GM12878 (cell line): ENCODE data around the gene RBM45. TPM values are rescaled to one million over a fixed set of nuclear protein-coding genes. Genes with fewer than 3 reads are reported as not detected.

ENCODE experiments used
- ATAC-seq: fragments of 200-7000 bp; cut with Tn5 transposase; 3 replicates; pipeline ENCODE4 v1.9.1; 2020; ENCODE audit warnings: mild to moderate bottlenecking, moderate library complexity
- BruUV-seq: library from RNA; stranded (reverse); fragments of 400-500 nt; replicated peaks from 2 replicates; lab custom pipeline; 2021; lab: Mats Ljungman, UMichigan
- CTCF ChIA-PET: fragments of 300-600 bp; sonication (Branson Sonifier 250); formaldehyde crosslinking; extraction: SDS; loops from one replicate; lab custom pipeline; 2021; ENCODE audit warnings: inconsistent platforms; lab: Yijun Ruan, JAX
- POLR2A ChIA-PET: fragments of 350-600 bp; formaldehyde crosslinking; extraction: SDS; loops from one replicate; lab custom pipeline; 2021; ENCODE audit warnings: inconsistent platforms; lab: Charles Lee
- RAD21 ChIA-PET: fragments of 300-600 bp; sonication (Branson Sonifier 250); formaldehyde crosslinking; loops from one replicate; lab custom pipeline; 2023; ENCODE audit warnings: antibody characterized with exemption; ENCODE audit not compliant: unreplicated experiment; lab: Charles Lee
- SMC1A ChIA-PET: fragments of 300-600 bp; sonication (Branson Sonifier 250); formaldehyde crosslinking; loops from one replicate; lab custom pipeline; 2023; ENCODE audit not compliant: unreplicated experiment, uncharacterized antibody; lab: Charles Lee
- DNase-seq: peaks from one replicate; pipeline ENCODE4 v3.0.0-alpha.2; 2011; ENCODE audit warnings: low read depth, low spot score
- FAIRE-seq: peaks from 3 replicates; lab custom pipeline; 2011; peaks lifted over from hg19 to GRCh38; lab: Jason Lieb, UNC
- H2AFZ ChIP-seq: 2 replicates; pipeline ENCODE4 v1.6.0; 2011; ENCODE audit warnings: low read depth, low read length, control low read depth; ENCODE audit not compliant: control insufficient read depth
- H3K27ac ChIP-seq: 2 replicates; pipeline ENCODE4 v1.5.1; 2011; ENCODE audit warnings: control low read depth; ENCODE audit not compliant: control insufficient read depth, insufficient read depth
- H3K27me3 ChIP-seq, 2 experiments: replicated peaks in 1 of 2; 2 replicates each; pipeline versions ENCODE4 v1.6.0 to v1.6.1; 2011; ENCODE audit warnings: low read length in 1 of 2; ENCODE audit not compliant: control insufficient read depth in 2 of 2, insufficient read depth in 2 of 2
- H3K36me3 ChIP-seq, 2 experiments: 2 replicates each; pipeline ENCODE4 v1.5.1; 2011; ENCODE audit warnings: low read length in 1 of 2; ENCODE audit not compliant: control insufficient read depth in 2 of 2, insufficient read depth in 2 of 2
- H3K4me1 ChIP-seq: 2 replicates; pipeline ENCODE4 v1.6.1; 2011; ENCODE audit warnings: mild to moderate bottlenecking, low read length, moderate library complexity, mixed read lengths; ENCODE audit not compliant: control insufficient read depth, insufficient read depth
- H3K4me2 ChIP-seq: 2 replicates; pipeline ENCODE4 v1.6.0; 2011; ENCODE audit warnings: control low read depth; ENCODE audit not compliant: control insufficient read depth, insufficient read depth
- H3K4me3 ChIP-seq: fragments of 200-600 bp; sonication (generic); 2 replicates; pipeline ENCODE4 v1.5.1; 2016
- H3K79me2 ChIP-seq: 2 replicates; pipeline ENCODE4 v1.6.0; 2011; ENCODE audit warnings: low read length; ENCODE audit not compliant: control insufficient read depth, insufficient read depth
- H3K9ac ChIP-seq: 2 replicates; pipeline ENCODE4 v1.8.0; 2011; ENCODE audit warnings: low read length, control low read depth, mixed read lengths; ENCODE audit not compliant: control insufficient read depth, insufficient read depth
- H3K9me3 ChIP-seq: replicated peaks from 3 replicates; pipeline ENCODE4 v1.5.1; 2011; ENCODE audit warnings: mild to moderate bottlenecking, low read length; ENCODE audit not compliant: control insufficient read depth, insufficient read depth
- H4K20me1 ChIP-seq: 2 replicates; pipeline ENCODE4 v1.6.0; 2011; ENCODE audit not compliant: control insufficient read depth, insufficient read depth
- BCL3 ChIP-seq: IDR thresholded peaks from 2 replicates; pipeline ENCODE4 v1.6.1; 2011; ENCODE audit warnings: borderline replicate concordance, low read depth, mild to moderate bottlenecking, moderate library complexity, low read length; ENCODE audit not compliant: insufficient read depth, poor library complexity, severe bottlenecking
- CBX5 ChIP-seq: sonication (generic); IDR thresholded peaks from 2 replicates; pipeline ENCODE4 v1.6.1; 2016; ENCODE audit warnings: low read depth, moderate library complexity, mild to moderate bottlenecking, inconsistent platforms
- CHD1 ChIP-seq: IDR thresholded peaks from 2 replicates; pipeline ENCODE4 v1.6.1; 2012; ENCODE audit warnings: low read depth, low read length, improper control_type of control experiment
- E2F8 ChIP-seq: fragments of 450-650 bp; IDR thresholded peaks from 2 replicates; pipeline ENCODE4 v1.6.1; 2018; ENCODE audit warnings: mild to moderate bottlenecking, low read depth, moderate library complexity; ENCODE audit not compliant: partially characterized antibody
- FOXM1 ChIP-seq: IDR thresholded peaks from 2 replicates; pipeline ENCODE4 v1.6.1; 2012; ENCODE audit warnings: low read depth, mild to moderate bottlenecking, inconsistent platforms, low read length, moderate library complexity
- IKZF2 ChIP-seq, 2 experiments: fragments of 450-650 bp; IDR thresholded peaks; 2 replicates each; pipeline ENCODE4 v1.6.1; 2017; ENCODE audit warnings: mild to moderate bottlenecking in 2 of 2, moderate library complexity in 2 of 2
- JUNB ChIP-seq: IDR thresholded peaks from 2 replicates; pipeline ENCODE4 v1.6.1; 2016; ENCODE audit warnings: antibody characterized with exemption, mild to moderate bottlenecking
- MXI1 ChIP-seq: fragments of 150-350 bp; IDR thresholded peaks from 2 replicates; pipeline ENCODE4 v1.6.1; 2011; ENCODE audit warnings: low read depth, mild to moderate bottlenecking, inconsistent platforms, low read length, improper control_type of control experiment
- NFYB ChIP-seq: IDR thresholded peaks from 2 replicates; pipeline ENCODE4 v1.6.1; 2011; ENCODE audit warnings: low read depth, mild to moderate bottlenecking, low read length, improper control_type of control experiment, moderate library complexity; ENCODE audit not compliant: insufficient read depth
- NRF1 ChIP-seq: conservative IDR thresholded peaks from 2 replicates; pipeline ENCODE4 v1.6.1; 2011; ENCODE audit warnings: mild to moderate bottlenecking, low read depth, low read length, improper control_type of control experiment
- PAX8 ChIP-seq: fragments of 450-650 bp; IDR thresholded peaks from 2 replicates; pipeline ENCODE4 v1.6.1; 2017; ENCODE audit warnings: mild to moderate bottlenecking, moderate library complexity
- SKIL ChIP-seq: fragments of 450-650 bp; IDR thresholded peaks from 2 replicates; pipeline ENCODE4 v1.6.1; 2017; ENCODE audit warnings: mild to moderate bottlenecking, low read depth, inconsistent platforms; ENCODE audit not compliant: poor library complexity, severe bottlenecking
- SMC3 ChIP-seq: IDR thresholded peaks from 2 replicates; pipeline ENCODE4 v1.6.1; 2011; ENCODE audit warnings: low read length, improper control_type of control experiment, borderline replicate concordance
- YBX1 ChIP-seq: fragments of 450-650 bp; IDR thresholded peaks from 2 replicates; pipeline ENCODE4 v1.6.1; 2016; ENCODE audit warnings: antibody characterized with exemption
- ZBTB40 ChIP-seq: fragments of 450-650 bp; IDR thresholded peaks from 2 replicates; pipeline ENCODE4 v1.6.1; 2016; ENCODE audit warnings: mild to moderate bottlenecking, moderate library complexity, borderline replicate concordance
- WGBS: methylation state at CpG from one replicate; pipeline ENCODE4 v1.1.6; 2016; ENCODE audit warnings: low lambda C conversion rate; ENCODE audit not compliant: insufficient replicate concordance, insufficient coverage; ENCODE audit errors: missing lambda C conversion rate; 5-methylcytosine and 5-hydroxymethylcytosine counted together
- in situ Hi-C: fragments of 300-500 bp; cut with MboI; formaldehyde crosslinking; loops from 9 replicates; pipeline ENCODE4 v1.14.3; 2018; ENCODE audit warnings: mixed read lengths
- intact Hi-C: fragments of 100-400 bp; cut with micrococcal nuclease; formaldehyde crosslinking; loops from one replicate; pipeline ENCODE4 v1.14.2; 2022; ENCODE audit not compliant: unreplicated experiment
- polyA plus RNA-seq, 11 experiments: library from polyadenylated mRNA; depleted of rRNA in 4 of 11; unstranded in 6 of 11; stranded (reverse) in 5 of 11; fragments of >200 nt; fragmentation: Nextera tagmentation in 4 of 11; fragmentation: Illumina TruSeq in 1 of 11; extraction: Ambion mirVana in 4 of 11; extraction: Trizol in 1 of 11; gene quantifications; 1 replicate in 1 of 11; 2 replicates in 10 of 11; pipeline versions ENCODE4 v1.2.1 to v1.2.3, GENCODE V29; 2011 to 2016; ENCODE audit warnings: inconsistent platforms in 2 of 11, missing spikeins in 2 of 11, low read depth in 1 of 11
- total RNA-seq, 4 experiments: library from RNA; depleted of rRNA in 3 of 4; stranded (reverse); fragments of >200 nt in 3 of 4; fragmentation: Illumina TruSeq in 1 of 4; extraction: Trizol in 1 of 4; gene quantifications; 2 replicates each; pipeline versions ENCODE4 v1.2.1 to v1.2.3, GENCODE V29; 2013 to 2021

Gene RBM45
- total and polyA plus RNA-seq, 10 of the 15 experiments (the other 5 are each of a cell fraction or from before 2014, with no cell fraction given) = 6.2 to 21.7 (median 14.6) TPM

- no peak overlapping the region for H3K9ac ChIP-seq
- no peaks in the 10 kb centered on the region for H3K9me3 ChIP-seq
- no peak overlapping the region for H3K27ac ChIP-seq
- no peak overlapping the region for H2AFZ ChIP-seq
- no peaks in the 10 kb centered on the region for H3K79me2 ChIP-seq
- no peaks in the 10 kb centered on the region for H3K36me3 ChIP-seq
- intact Hi-C loops (no loop called here), in situ Hi-C loops (no loop called here)
- no peak overlapping the region for H3K4me2 ChIP-seq
- no peak for ATAC-seq
- H3K4me3 ChIP-seq = no peak overlapping the region
- no peak for FAIRE-seq
- no peaks in the 10 kb centered on the region for H4K20me1 ChIP-seq
- H3K27me3 ChIP-seq = peaks cover 0 to 2% of the 10 kb centered on the region in 2 experiments; a peak in 3 of 4 replicates
- H3K4me1 ChIP-seq = no peaks in the 10 kb centered on the region
- WGBS = 12% methylated on average over 3 of the region's 3 CpGs
- ChIA-PET CTCF (no interaction called here), POLR2A (no interaction called here), SMC1A (no interaction called here), RAD21 (no interaction called here)
- BruUV-seq = no TSS peak
- no peak for DNase-seq
- TF ChIP-seq YBX1 = no peak
- TF ChIP-seq E2F8 = no peak
- TF ChIP-seq ZBTB40 = no peak
- TF ChIP-seq FOXM1 = no peak
- no peak for TF ChIP-seq IKZF2 (IDR thresholded peaks at IDR 0.05)
- TF ChIP-seq SMC3 = no peak
- no peak for TF ChIP-seq MXI1
- no peak for TF ChIP-seq NRF1
- no peak for TF ChIP-seq CBX5
- no peak for TF ChIP-seq CHD1
- TF ChIP-seq SKIL = no peak
- TF ChIP-seq NFYB = no peak
- TF ChIP-seq PAX8 = no peak
- TF ChIP-seq JUNB = no peak
- TF ChIP-seq BCL3 = no peak
Measured at GRCh38 chr2:178066324-178066723, 45.9 kb upstream of the RBM45 start.
